ENCODE results near the gene COL2A1.

COL2A1 gene

DNA sequence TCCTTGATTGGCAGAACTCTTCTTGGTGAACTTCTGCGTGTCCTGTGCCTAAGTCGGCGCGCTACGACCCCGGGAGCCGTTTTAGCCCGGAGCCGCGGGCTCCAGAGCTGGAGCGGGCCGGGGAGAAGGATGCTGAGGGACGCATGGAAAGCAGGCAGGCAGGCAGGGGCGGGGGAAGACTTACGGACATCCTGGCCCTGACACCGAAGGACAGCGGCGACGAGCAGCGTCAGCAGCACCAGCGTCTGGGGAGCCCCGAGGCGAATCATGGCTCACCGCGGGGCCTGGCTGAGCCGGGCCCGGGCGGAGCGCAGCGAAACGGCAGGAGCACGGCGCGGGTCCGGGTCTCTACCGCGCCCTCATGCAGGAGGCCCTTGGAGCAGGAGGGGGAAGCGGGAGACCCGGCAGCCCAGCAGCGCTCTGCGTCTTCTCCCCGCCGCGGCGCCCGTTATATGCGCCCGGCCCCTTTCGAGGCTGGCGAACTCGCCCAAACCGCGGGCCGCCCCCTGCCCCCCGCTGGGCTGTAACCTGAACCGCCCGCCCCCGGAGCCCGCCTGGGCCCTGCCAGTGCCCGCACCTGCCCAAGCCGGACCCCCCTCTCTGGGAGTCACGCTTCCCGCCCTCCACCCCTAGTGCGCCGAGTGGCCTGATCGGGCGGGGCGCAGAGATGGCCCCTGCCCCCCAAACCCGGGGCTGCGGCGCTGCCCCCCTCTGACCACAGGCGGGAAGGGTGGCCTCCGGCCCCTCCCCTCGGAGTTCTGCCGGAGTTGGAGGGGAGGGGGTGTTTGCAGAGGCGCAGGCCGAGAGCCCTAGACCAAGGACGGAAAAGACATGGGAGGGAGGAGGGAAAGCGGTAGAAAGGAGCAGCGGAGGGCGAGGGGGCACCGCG, at the start of gene COL2A1:
Gene COL2A1, minus strand, starts transcription at position 424 of the 889 bp plus-strand sequence. Its CDS starts 155 bp downstream, at position 269.
- no peak within 1 kb of the TSS for H3K27ac ChIP-seq (ENCODE audit: low read depth, low read length)
- H3K4me1 ChIP-seq (ENCODE audit: insufficient read depth, low read length) = peaks cover 40% of the 10 kb centered on the region
- no peaks in the 10 kb centered on the region for H3K36me3 ChIP-seq (ENCODE audit: insufficient read depth, low read length)
- H3K9ac ChIP-seq (ENCODE audit: low read length) = no peak within 1 kb of the TSS
- H3K4me3 ChIP-seq (ENCODE audit: low read depth in 1 of 2, low read length in 2 of 2) = peak within 1 kb of the TSS; percentile 0 to 39
- peaks cover 47 to 71% of the 10 kb centered on the region in 2 donors for H3K27me3 ChIP-seq (ENCODE audit: control insufficient read depth in 1 of 2, insufficient read depth in 2 of 2, low read length in 2 of 2)
- H3K9me3 ChIP-seq (ENCODE audit: low read length) = no peaks in the 10 kb centered on the region

- H3K27me3 ChIP-seq (ENCODE audit: control insufficient read depth in 1 of 2, insufficient read depth in 2 of 2, low read length in 2 of 2) = no peaks in the 10 kb centered on the region
- H3K27ac ChIP-seq (ENCODE audit: low read depth, low read length) = no peak overlapping the region
- peaks cover 8% of the 10 kb centered on the region for H3K36me3 ChIP-seq (ENCODE audit: insufficient read depth, low read length)
- H3K9ac ChIP-seq (ENCODE audit: low read length) = no peak overlapping the region
- H3K9me3 ChIP-seq (ENCODE audit: low read length) = no peaks in the 10 kb centered on the region
- no peak overlapping the region for H3K4me3 ChIP-seq (ENCODE audit: low read depth in 1 of 2, low read length in 2 of 2)
- no peaks in the 10 kb centered on the region for H3K4me1 ChIP-seq (ENCODE audit: insufficient read depth, low read length)
Measured at GRCh38 chr12:48053883-48054282, 49.6 kb upstream of the COL2A1 start.

DNA sequence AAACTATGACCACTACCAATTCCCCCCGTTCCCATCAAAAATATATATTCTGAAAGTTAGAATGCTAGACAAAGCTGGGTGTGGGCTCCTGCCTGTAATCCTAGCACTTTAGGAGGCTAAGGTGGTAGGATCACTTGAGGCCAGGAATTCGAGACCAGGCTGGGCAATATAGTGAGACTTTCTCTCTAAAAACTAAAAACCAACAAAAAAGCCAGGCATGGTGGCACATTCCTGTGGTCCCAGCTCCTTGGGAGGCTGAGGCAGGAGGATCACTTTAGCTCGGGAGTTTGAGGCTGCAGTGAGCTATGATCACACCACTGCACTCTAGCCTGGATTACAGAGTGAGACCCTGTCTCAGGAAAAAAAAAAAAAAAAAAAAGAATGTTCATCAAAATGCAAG, 48.8 kb upstream of the COL2A1 start:
- H3K36me3 ChIP-seq (ENCODE audit: insufficient read depth, low read length) = peaks cover 9% of the 10 kb centered on the region
- no peaks in the 10 kb centered on the region for H3K9me3 ChIP-seq (ENCODE audit: low read length)
- no peak overlapping the region for H3K4me3 ChIP-seq (ENCODE audit: low read depth in 1 of 2, low read length in 2 of 2)
- H3K9ac ChIP-seq (ENCODE audit: low read length) = no peak overlapping the region
- H3K4me1 ChIP-seq (ENCODE audit: insufficient read depth, low read length) = no peaks in the 10 kb centered on the region
- H3K27ac ChIP-seq (ENCODE audit: low read depth, low read length) = no peak overlapping the region
- H3K27me3 ChIP-seq (ENCODE audit: control insufficient read depth in 1 of 2, insufficient read depth in 2 of 2, low read length in 2 of 2) = no peaks in the 10 kb centered on the region

GRCh38 chr12:48051681-48052080, 47.4 kb upstream of the COL2A1 start:
- H3K36me3 ChIP-seq (ENCODE audit: insufficient read depth, low read length) = peaks cover 23% of the 10 kb centered on the region

GRCh38 chr12:48050174-48050573, 45.9 kb upstream of the COL2A1 start:
- Histone ChIP-seq H3K36me3 (ENCODE audit: insufficient read depth, low read length) (peaks cover 32% of the 10 kb centered on the region), H3K9ac (ENCODE audit: low read length) (no peak overlapping the region), H3K4me1 (ENCODE audit: insufficient read depth, low read length) (no peaks in the 10 kb centered on the region)

More at GRCh38 chr12:48051681-48052080, 47.4 kb upstream of the COL2A1 start:
- H3K4me3 ChIP-seq (ENCODE audit: low read depth in 1 of 2, low read length in 2 of 2) = no peak overlapping the region
- H3K27ac ChIP-seq (ENCODE audit: low read depth, low read length) = no peak overlapping the region
- no peaks in the 10 kb centered on the region for H3K4me1 ChIP-seq (ENCODE audit: insufficient read depth, low read length)
- no peaks in the 10 kb centered on the region for H3K27me3 ChIP-seq (ENCODE audit: control insufficient read depth in 1 of 2, insufficient read depth in 2 of 2, low read length in 2 of 2)
- no peak overlapping the region for H3K9ac ChIP-seq (ENCODE audit: low read length)
- H3K9me3 ChIP-seq (ENCODE audit: low read length) = no peaks in the 10 kb centered on the region

DNA sequence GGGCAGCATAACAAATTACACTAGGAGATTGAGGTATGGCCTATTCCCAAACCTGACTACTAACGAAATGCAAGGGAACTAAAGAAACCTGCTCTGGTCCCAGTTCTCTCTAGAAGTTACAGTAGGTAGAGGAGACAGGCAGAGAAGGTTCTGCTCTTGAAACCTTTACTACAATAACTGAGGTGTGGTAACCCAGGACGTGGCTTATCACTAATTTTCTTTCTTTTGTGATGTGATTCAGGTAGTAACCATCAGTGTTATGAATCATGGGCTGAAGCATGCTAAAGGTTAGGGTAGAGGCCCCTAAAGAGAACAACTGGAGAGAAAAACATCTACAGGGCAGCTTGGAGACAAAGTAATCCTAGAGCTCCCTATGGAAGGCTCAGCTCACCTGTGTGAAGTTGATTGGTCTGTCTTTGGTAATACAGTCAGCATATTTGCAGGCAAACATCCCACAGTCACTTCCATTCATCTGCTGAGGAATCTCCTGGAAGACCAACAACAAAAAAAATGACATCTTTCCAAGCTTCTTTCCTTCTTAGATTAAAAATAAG, 41.8 kb upstream of the COL2A1 start:
- H3K9ac ChIP-seq (ENCODE audit: low read length) = no peak overlapping the region
- H3K36me3 ChIP-seq (ENCODE audit: insufficient read depth, low read length) = peaks cover 37% of the 10 kb centered on the region
- no peak overlapping the region for H3K4me3 ChIP-seq (ENCODE audit: low read depth in 1 of 2, low read length in 2 of 2)
- no peaks in the 10 kb centered on the region for H3K27me3 ChIP-seq (ENCODE audit: control insufficient read depth in 1 of 2, insufficient read depth in 2 of 2, low read length in 2 of 2)
- no peak overlapping the region for H3K27ac ChIP-seq (ENCODE audit: low read depth, low read length)
- no peaks in the 10 kb centered on the region for H3K4me1 ChIP-seq (ENCODE audit: insufficient read depth, low read length)
- no peaks in the 10 kb centered on the region for H3K9me3 ChIP-seq (ENCODE audit: low read length)

More at GRCh38 chr12:48050174-48050573, 45.9 kb upstream of the COL2A1 start:
- Histone ChIP-seq H3K4me3 (ENCODE audit: low read depth in 1 of 2, low read length in 2 of 2) (no peak overlapping the region), H3K27ac (ENCODE audit: low read depth, low read length) (no peak overlapping the region), H3K27me3 (ENCODE audit: control insufficient read depth in 1 of 2, insufficient read depth in 2 of 2, low read length in 2 of 2) (no peaks in the 10 kb centered on the region), H3K9me3 (ENCODE audit: low read length) (no peaks in the 10 kb centered on the region)

DNA sequence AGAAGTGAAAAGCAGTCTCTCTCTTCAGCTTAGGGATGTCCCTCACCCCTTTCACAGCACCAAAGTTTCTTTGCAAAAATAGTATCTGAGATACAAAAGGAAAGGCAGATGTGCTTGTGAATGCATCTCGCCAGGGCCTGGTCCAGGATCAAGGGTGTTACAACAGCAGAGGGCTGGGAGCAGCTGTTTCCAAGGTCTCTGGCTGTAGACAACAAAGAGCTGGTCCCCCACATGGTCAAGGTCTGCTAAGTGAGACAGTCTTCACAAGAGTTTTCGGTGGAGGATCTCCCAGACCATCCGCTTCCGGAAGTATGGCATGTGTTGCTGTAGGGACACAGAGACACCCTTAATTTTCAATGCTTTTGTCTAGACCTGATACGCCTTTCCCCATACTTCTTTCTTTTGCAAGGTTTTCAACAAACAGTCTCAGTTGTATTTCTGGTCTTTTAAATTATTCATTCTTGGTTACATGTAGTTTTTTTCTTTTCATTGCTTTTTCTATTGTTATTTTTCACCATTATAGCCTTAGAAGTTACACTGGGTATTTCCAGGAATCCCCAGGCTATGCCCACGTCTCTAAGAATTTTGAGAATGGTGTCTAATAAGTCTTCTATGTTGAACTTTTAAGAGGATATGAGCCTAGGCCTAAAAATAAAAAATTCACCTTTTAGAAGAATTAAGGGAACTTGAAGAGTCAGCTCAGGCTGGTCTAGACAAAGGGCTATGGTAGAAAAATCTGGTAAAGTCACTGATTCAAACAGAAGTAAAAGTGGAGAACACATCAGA, 41.0 kb upstream of the COL2A1 start:
- H3K27ac ChIP-seq (ENCODE audit: low read depth, low read length) = no peak overlapping the region
- no peaks in the 10 kb centered on the region for H3K27me3 ChIP-seq (ENCODE audit: control insufficient read depth in 1 of 2, insufficient read depth in 2 of 2, low read length in 2 of 2)
- H3K9me3 ChIP-seq (ENCODE audit: low read length) = no peaks in the 10 kb centered on the region
- H3K4me1 ChIP-seq (ENCODE audit: insufficient read depth, low read length) = no peaks in the 10 kb centered on the region
- no peak overlapping the region for H3K9ac ChIP-seq (ENCODE audit: low read length)
- no peak overlapping the region for H3K4me3 ChIP-seq (ENCODE audit: low read depth in 1 of 2, low read length in 2 of 2)
- H3K36me3 ChIP-seq (ENCODE audit: insufficient read depth, low read length) = peaks cover 37% of the 10 kb centered on the region

- no peak overlapping the region for H3K27ac ChIP-seq (ENCODE audit: low read depth, low read length)
- H3K36me3 ChIP-seq (ENCODE audit: insufficient read depth, low read length) = peaks cover 36% of the 10 kb centered on the region
- no peaks in the 10 kb centered on the region for H3K9me3 ChIP-seq (ENCODE audit: low read length)
Measured at GRCh38 chr12:48044396-48044795, 40.1 kb upstream of the COL2A1 start.

GRCh38 chr12:48043771-48044170, 39.5 kb upstream of the COL2A1 start:
- H3K9me3 ChIP-seq (ENCODE audit: low read length) = no peaks in the 10 kb centered on the region
- no peak overlapping the region for H3K27ac ChIP-seq (ENCODE audit: low read depth, low read length)
- H3K36me3 ChIP-seq (ENCODE audit: insufficient read depth, low read length) = peaks cover 30% of the 10 kb centered on the region
- H3K4me3 ChIP-seq (ENCODE audit: low read depth in 1 of 2, low read length in 2 of 2) = no peak overlapping the region
- no peak overlapping the region for H3K9ac ChIP-seq (ENCODE audit: low read length)
- H3K4me1 ChIP-seq (ENCODE audit: insufficient read depth, low read length) = no peaks in the 10 kb centered on the region
- no peaks in the 10 kb centered on the region for H3K27me3 ChIP-seq (ENCODE audit: control insufficient read depth in 1 of 2, insufficient read depth in 2 of 2, low read length in 2 of 2)

More at GRCh38 chr12:48044396-48044795, 40.1 kb upstream of the COL2A1 start:
- H3K9ac ChIP-seq (ENCODE audit: low read length) = no peak overlapping the region
- no peak overlapping the region for H3K4me3 ChIP-seq (ENCODE audit: low read depth in 1 of 2, low read length in 2 of 2)
- no peaks in the 10 kb centered on the region for H3K27me3 ChIP-seq (ENCODE audit: control insufficient read depth in 1 of 2, insufficient read depth in 2 of 2, low read length in 2 of 2)
- no peaks in the 10 kb centered on the region for H3K4me1 ChIP-seq (ENCODE audit: insufficient read depth, low read length)

GRCh38 chr12:48041591-48042423, 37.5 kb upstream of the COL2A1 start:
- no peaks in the 10 kb centered on the region for H3K27me3 ChIP-seq (ENCODE audit: control insufficient read depth in 1 of 2, insufficient read depth in 2 of 2, low read length in 2 of 2)
- H3K9me3 ChIP-seq (ENCODE audit: low read length) = no peaks in the 10 kb centered on the region
- H3K4me1 ChIP-seq (ENCODE audit: insufficient read depth, low read length) = no peaks in the 10 kb centered on the region
- no peak overlapping the region for H3K9ac ChIP-seq (ENCODE audit: low read length)
- H3K27ac ChIP-seq (ENCODE audit: low read depth, low read length) = no peak overlapping the region
- peaks cover 16% of the 10 kb centered on the region for H3K36me3 ChIP-seq (ENCODE audit: insufficient read depth, low read length)
- H3K4me3 ChIP-seq (ENCODE audit: low read depth in 1 of 2, low read length in 2 of 2) = no peak overlapping the region

All from muscle layer of colon (tissue), 2 donors.